ENCODE data around the gene C3orf22.

GRCh38 chr3:126606001-126606400, 47.3 kb upstream of the C3orf22 start:
- TF ChIP-seq CTCF (IDR thresholded peaks at IDR 0.05; ENCODE audit: poor library complexity, severe bottlenecking) (no peak), EZH2 (IDR thresholded peaks at IDR 0.05; ENCODE audit: borderline replicate concordance, insufficient read depth, low read length, poor library complexity, severe bottlenecking) (no peak), REST (IDR thresholded peaks at IDR 0.05; ENCODE audit: borderline replicate concordance) (no peak), POLR2AphosphoS5 (IDR thresholded peaks at IDR 0.05) (no peak), RAD21 (conservative IDR thresholded peaks at IDR 0.05) (no peak), TAF1 (IDR thresholded peaks at IDR 0.05; ENCODE audit: low read depth) (no peak)

Data from neural cell (in vitro differentiated cells).